GM21390 (cell line): ENCODE data around the gene CNR1.
A peak's percentile ranks its signal among the peaks of the same experiment; 100 is the strongest.
"Not testable (repeated sequence)": the region's sequence is repeated elsewhere in the genome, so short reads cannot be mapped to it uniquely, and the experiment has no call there.

Source experiments
- ATAC-seq: cut with Tn5 transposase; IDR thresholded peaks from one replicate; pipeline ENCODE4 v1.9.1; 2021; ENCODE audit not compliant: unreplicated experiment

CNR1 gene

DNA sequence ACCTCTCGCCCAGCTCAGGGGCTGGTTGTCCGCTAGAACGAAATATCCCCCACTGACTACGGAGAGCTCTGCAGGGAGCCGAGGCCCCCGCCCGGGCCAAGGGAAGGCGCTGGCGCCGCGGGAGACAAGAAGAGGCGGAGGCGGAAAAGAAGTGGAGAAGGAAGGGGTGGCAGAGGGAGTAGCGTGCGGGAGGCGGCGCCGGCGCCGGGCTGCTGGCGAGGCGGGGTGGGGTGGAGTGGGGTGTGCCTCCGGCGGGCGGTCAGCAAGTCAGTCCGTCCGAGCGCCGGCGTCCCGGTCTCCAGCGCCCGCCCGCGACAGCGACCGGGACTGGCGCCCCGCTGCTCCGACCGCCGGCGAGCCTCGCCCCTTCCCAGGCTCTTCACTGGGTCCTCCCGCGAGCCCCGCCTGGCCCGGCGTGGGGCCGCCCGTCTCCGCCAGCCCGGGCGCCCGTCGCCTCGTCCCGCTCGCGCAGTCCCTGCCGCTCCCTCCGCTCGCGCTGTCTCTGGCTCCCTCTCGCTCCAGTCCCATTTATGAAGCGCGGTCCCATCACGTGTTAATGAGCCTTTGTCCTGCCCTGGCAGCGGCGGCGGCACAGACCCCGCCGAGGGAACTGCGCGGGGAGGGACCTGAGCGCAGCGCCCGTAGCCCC is at the start of gene CNR1:
CNR1 (minus strand) TSS at position 504 of the 649 bp plus-strand sequence. CDS start 21,073 bp downstream, outside the sequence.
- ATAC-seq: peak; percentile 56

DNA sequence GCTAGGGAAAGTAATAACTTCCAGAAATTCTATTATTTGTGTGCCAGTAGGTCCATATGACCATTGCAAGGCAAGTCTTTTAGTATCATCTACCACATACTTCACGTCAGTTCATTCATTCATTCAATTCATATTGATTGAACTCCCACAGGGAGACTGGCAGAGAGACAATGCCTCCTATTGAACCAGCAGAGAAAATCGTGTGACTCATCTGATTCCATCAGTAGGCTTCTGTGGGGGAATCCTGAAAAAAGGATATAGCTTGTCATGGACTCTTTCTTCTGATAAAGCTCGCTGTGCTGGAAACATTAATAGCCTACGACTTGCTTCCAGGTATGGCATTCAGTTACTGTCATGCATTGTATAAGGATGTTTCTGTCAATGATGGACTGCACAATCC is 45.3 kb upstream of the CNR1 start:
- ATAC-seq: no peak

DNA sequence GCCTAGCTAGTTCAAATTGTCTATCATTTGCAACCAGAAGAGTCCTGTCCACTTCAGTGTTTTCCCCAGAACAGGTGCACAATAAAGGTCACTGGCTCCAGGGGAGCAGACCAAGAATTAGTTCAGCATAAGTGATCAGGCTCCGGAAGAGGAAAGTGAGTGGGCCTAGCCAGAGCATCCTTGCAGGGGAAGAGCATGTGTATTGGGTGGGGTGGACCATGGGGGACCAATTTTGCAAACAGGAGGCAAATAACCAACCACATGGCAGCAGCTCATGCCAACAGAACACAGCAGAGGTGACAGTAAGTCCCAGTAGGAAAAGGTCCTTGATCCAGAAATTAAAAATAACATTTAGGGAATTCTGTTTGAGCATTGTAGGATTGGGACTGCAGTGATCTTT is 43.2 kb upstream of the CNR1 start:
- ATAC-seq: no peak

DNA sequence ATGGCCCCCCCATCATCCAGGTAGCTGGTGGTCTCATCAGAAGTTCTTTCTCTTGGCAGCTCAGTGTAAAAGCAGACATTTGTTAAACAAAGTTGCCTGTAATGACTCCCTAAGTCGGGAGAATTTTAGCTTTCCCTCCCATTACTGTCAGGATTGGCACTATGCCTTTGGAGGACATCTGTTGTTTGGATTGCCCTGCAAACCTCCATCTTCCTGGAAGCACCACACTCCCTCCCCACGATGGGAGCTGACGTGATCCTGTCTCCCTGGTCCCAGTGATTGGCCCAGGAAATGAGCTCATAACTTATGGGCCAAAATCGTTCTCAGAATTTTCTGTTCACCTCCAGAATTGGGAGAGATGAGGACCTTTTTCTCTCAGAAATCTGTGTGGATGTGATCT is 42.6 kb upstream of the CNR1 start:
- no peak for ATAC-seq

- ATAC-seq: not testable (repeated sequence)
Measured at GRCh38 chr6:88201734-88202133, 35.6 kb upstream of the CNR1 start.

DNA sequence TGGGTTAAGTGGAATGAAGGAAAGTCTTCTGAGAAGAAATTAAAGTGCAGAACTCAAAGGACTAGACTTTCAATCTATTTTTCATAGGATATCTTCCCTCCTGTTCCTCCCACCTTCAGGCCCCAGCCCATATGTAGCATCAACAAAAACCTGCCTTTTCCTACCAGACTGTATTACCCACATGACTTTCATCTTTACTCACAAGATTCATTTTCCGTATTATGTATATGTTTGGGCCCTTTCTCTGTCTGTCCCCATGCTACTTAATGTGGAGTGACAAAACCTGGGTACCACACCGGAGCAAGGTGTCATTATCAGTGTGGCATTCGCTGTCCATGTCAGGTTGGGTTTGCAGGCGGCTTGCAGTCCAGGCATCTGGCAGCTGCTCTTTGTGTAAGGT is 18.8 kb upstream of the CNR1 start:
- ATAC-seq: no peak

GRCh38 chr6:88183471-88183870 is 17.3 kb upstream of the CNR1 start:
- no peak for ATAC-seq

GRCh38 chr6:88179692-88180091 is 13.5 kb upstream of the CNR1 start:
- ATAC-seq: peak; percentile 57

DNA sequence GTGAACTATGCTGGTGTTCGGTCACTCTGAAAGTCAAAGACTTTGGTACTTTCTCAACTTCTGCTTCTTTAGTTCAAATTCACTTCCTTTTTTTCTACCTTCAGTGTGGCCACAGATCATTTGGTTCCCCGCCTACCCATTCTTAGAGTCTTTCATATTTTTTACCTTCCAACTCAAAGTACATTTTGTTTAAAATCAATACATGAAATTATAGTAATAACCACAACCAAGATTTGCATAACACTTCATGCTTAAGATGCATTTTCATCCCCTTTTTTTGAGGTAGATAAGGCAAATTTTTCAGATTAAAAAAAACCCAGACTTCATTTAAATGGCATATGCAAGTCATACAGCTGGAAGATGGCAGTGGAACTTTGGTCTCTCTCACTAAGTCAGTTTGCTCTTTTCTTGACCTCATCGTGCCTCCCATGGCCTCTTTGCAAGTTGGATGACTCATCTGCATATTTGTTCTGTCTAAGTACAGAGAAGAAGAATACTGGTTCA is 11.9 kb upstream of the CNR1 start:
- ATAC-seq: peak; percentile 62

GRCh38 chr6:88174906-88175305 is 8.8 kb upstream of the CNR1 start:
- no peak for ATAC-seq

GRCh38 chr6:88171312-88171711 is 5.2 kb upstream of the CNR1 start:
- no peak for ATAC-seq

- no peak for ATAC-seq
Measured at GRCh38 chr6:88168362-88168761, 2.2 kb upstream of the CNR1 start.

DNA sequence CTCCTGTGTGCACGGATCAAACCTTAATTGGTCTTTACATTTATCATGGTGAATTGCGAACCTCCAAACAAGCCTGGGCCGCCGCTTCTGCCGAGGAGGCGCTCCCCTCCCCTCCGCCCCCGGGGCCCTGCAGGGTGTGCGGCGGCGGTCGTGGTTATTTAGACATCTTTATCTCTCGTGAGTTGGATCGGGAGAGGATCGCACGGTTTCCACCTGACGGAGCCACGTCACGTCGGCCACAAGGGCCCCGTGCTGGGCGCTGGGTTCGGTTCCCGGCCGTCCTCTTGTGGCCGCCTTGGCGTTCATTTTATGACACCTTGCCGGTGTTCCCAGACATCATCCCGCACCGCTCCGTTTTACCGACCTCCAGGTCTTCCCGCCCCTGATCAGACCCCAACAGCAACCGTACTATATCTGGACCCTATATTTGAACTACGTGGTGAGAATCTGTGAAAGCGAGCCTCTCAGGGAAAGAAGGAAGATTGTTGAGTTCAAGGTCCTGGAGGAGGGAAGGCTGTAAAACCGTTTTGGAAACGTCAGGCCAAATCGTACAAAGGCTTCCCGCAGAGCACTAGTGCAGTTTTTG is 1.3 kb upstream of the CNR1 start:
- ATAC-seq: peak; percentile 14

GRCh38 chr6:88166493-88167351 is 575 bp upstream of the CNR1 start:
- ATAC-seq: peak; percentile 34

GRCh38 chr6:88165087-88165843 is 882 bp downstream of the CNR1 start:
- ATAC-seq: no peak

- no peak for ATAC-seq
Measured at GRCh38 chr6:88164061-88164460, 2.1 kb downstream of the CNR1 start.

GRCh38 chr6:88163616-88164015 is 2.5 kb downstream of the CNR1 start:
- no peak for ATAC-seq

GRCh38 chr6:88161940-88162339 is 4.2 kb downstream of the CNR1 start:
- no peak for ATAC-seq

- ATAC-seq: no peak
Measured at GRCh38 chr6:88157106-88157505, 9.0 kb downstream of the CNR1 start.

- no peak for ATAC-seq
Measured at GRCh38 chr6:88145298-88145963, 20.7 kb downstream of the CNR1 start.
